T-helper 1 cell treated with Interleukin-12 subunit alpha and Interleukin-12 subunit beta and Interleukin-4 antibody, amounts not matched to agents 30 ng/mL and 1 ng/mL, for 36 hours (primary cell): ENCODE data around the gene ROBO2. TPM values are rescaled to one million over a fixed set of nuclear protein-coding genes. Genes with fewer than 3 reads are reported as not detected.

ENCODE experiments used
- intact Hi-C: fragments of 100-400 bp; cut with micrococcal nuclease; formaldehyde crosslinking; loops from one replicate; pipeline ENCODE4 v1.15.1; 2024
- total RNA-seq: library from RNA; stranded (reverse); gene quantifications from 2 replicates; pipeline ENCODE4 v1.2.3, GENCODE V29; 2022

Gene ROBO2
- total RNA-seq, 1 donor from 2014 or later = not detected

DNA sequence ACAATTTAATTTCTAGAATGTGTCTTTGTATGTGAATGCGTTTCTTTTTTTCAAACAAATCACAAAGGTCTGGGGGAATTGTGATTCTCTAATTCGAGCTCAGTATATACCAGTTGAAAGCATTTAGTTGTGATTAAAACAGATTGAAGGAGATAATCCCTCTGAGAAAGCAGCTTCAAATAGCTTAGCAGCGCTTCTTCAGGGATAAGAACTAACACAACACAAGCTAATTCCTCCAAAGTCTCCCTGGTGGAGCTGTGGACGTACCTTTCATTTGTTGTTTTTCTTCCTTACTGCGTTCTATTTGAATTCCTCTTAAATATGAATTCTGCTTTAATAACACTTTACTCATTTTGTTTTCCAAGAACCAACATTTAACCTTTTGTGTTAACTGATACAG, 286.7 kb downstream of the ROBO2 start:
- intact Hi-C loops = no loop called here

- intact Hi-C loops = no loop called here
Observed at GRCh38 chr3:77328690-77329089, 288.8 kb downstream of the ROBO2 start.

DNA sequence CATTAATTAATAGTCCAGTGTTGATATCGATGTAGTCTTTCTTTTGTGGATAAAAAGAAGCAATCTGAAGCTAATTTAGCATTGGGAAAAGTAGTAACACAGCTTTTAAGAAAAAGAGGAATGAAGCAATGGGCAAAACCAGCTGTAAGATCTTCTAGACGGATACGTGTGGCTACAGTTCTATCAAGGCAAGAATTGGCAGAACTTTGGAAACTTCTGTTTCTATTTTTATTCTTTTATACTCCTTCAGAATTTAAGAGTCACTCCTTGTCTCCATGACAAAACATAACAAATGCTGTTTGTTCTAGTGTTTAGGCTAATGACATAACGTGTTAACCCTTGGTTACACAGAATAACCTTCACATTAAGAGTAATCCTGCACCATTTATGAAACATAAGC, 289.2 kb downstream of the ROBO2 start:
- intact Hi-C loops = no loop called here

GRCh38 chr3:77338195-77338594, 298.3 kb downstream of the ROBO2 start:
- intact Hi-C loops = no loop called here

- intact Hi-C loops = no loop called here
Observed at GRCh38 chr3:77342027-77342426, 302.1 kb downstream of the ROBO2 start.

- intact Hi-C loops = no loop called here
Observed at GRCh38 chr3:77342688-77343087, 302.8 kb downstream of the ROBO2 start.

DNA sequence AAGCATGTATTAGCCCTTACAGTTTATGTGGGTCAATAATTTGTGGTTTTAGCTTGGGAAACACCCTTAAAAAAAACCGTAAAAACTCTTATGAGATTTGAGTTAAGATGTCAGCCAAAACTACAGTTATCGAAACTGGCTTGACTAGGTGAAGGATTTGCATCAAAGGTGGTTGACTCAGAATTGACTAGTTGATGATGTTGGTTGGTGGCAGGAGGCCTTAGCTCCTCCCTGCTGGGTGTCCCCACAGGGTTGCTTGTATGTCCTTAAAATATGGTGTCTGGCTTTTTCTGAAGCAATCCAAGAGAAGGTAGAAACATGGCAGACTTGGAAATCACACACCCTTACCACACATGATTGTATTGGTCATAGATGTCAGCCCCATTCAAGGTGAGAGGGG, 305.1 kb downstream of the ROBO2 start:
- intact Hi-C loops = no loop called here

DNA sequence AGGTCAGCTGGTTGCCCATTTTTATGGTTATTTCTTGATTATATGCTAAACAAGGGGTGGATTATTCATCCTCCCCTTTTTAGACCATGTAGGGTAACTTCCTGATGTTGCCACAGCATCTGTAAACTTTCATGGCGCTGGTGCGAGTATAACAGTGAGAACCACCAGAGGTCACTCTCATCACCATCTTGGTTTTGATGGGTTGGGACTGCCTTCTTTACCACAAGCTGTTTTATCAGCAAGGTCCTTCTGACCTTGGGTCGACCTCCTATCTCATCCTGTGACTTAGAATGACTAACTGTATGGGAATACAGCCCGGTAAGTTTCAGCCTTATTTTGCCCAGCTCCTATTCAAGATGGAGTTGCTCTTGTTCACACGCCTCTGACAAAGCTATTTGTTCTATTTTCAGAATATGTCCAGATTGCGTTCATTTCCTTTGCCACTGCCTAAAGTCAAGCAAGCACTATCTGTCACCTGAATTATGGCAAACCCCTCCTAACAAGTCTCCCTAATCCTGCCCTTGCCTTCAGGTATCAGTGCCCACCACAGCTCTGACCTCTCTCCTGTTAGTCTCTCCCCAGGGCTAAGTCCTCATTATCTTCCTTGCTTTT, 308.5 kb downstream of the ROBO2 start:
- intact Hi-C loops = no loop called here

DNA sequence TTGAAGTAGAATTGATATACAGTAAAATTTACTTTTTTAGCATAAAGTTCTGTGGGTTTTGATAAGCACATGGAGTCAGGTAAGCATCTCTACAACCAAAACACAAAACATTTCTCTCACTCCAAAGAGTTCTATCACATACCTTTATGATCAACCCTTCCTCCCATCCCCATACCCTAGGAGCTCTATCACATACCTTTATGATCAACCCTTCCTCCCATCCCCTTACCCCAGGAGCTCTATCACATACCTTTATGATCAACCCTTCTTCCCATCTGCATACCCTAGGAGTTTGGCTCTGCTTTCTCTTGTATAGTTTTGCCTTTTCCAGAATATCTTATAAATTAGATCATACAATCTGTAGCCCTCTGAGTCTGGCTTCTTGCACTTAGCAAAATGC, 315.1 kb downstream of the ROBO2 start:
- intact Hi-C loops = no loop called here

DNA sequence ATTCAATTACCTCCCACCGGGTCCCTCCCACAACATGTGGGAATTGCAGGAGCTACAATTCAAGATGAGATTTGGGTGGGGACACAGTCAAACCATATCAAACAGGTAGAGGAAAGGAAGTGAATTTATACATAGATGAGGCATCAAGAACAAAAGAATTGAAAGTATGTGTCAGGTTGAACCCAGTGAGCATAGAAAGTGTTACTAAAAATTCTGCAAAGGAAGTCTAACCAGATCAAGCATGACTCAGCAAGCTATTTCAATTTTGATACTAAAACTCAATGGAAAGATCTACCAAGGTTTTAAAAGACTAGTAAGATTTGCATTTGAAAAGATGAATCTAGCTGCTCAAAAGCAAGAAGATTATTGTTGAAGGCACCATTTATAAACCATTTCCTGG, 323.0 kb downstream of the ROBO2 start:
- intact Hi-C loops = no loop called here

- intact Hi-C loops = no loop called here
Observed at GRCh38 chr3:77365152-77365551, 325.3 kb downstream of the ROBO2 start.

DNA sequence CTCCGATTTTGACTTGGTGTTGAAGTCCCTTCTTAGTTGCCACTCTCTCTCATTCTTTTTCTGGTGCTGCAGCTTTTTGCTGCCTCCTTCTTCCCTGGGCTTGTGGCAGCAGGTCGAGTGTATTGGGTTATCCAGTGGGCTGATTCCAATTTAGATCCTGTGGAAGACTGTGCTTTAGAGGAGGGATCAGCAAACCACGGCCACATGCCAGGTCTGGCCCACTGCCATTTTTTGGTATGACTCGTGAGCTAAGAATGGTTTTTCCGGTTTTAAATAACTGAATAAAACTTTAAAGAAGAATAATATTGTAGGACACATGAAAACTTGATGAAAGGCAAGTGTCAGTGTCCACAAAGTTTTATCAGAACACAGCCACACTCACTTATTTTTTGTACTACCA, 330.5 kb downstream of the ROBO2 start:
- intact Hi-C loops = no loop called here

DNA sequence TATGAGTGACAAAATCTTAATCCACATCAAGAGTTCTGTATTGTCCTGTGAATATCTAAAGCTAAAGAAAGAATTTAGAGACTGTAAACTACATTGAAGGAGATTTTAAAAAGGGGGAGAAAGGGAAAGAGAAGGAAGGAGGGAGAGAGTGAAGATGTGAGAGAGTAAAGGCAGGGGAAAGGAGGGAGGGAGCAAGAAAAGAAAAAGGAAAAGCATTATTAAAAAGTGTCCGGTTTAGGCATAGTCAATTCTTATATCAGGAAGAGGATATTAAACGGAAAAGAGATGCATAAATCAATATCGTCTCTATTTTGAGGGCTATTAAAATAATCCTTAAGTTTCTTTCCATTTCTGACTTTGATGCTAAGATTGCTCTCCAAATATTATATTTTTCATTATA, 332.1 kb downstream of the ROBO2 start:
- intact Hi-C loops = no loop called here

DNA sequence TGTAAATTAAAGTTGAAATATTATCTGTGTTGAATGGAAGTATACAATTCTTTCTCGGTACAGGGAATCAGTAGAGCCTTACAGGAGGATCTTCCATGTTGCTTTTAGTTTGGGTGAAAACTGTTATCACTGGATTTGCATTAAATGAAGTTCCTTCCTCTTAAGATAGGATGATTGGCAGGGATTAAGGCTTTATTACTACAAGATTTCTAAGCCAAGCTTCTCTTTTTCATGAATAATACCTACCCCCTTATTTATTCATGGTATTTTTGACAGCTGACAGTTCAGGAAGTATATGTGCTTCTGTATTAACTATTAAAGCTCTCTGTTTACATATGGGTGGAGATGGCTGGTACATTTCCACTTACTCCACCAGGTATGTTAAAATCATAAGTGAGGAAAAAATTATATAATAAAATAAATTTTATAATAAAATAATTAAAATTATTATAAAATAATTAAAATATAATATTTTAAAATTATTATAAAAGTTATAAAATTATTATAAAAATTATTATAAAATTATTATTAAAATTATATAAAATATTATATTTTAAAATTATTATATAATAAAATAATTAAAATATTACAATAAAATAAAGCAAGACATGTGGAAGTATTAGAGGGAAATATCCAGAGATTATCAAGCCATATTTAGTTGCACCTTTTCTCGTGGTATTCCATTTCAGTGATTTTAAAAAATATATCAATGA, 332.9 kb downstream of the ROBO2 start:
- intact Hi-C loops = no loop called here

DNA sequence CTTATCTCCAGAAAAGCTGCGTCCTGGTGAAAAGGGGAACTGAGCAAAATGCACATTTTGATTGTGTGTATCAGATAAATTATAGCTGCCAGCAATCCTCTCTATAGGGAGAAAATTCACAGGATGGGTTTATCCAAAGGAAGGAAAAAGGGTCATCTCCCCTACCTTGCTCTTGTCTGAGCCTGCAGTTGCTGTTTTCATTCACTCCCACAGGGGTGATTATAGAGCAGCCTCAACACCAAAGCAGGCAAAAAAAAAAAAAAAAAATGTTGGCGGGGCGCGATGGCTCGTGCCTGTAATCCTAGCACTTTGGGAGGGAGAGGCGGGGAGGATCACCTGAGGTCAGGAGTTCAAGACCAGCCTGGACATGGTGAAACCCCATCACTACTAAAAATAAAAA, 333.7 kb downstream of the ROBO2 start:
- intact Hi-C loops = no loop called here

DNA sequence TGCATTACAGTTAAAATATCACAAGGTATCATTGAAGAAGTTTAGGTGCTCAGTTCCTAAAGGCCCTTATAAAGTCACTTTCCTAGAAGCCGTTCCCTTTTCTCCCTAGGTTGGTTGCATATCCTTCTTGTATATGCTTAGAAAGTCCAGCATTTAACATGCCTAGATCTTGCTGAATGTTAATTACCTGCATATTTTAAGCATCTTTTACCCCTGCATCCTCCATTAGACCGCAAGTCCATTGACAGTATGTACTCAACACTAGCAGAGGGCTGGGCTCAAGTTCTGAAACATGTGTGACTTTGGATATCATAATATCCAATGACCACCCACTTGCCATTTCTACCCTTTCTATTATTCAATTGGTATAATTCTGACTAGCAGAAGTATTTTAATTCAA, 336.6 kb downstream of the ROBO2 start:
- intact Hi-C loops = no loop called here

GRCh38 chr3:77377717-77378116, 337.8 kb downstream of the ROBO2 start:
- intact Hi-C loops = no loop called here

GRCh38 chr3:77380136-77380535, 340.2 kb downstream of the ROBO2 start:
- intact Hi-C loops = no loop called here

DNA sequence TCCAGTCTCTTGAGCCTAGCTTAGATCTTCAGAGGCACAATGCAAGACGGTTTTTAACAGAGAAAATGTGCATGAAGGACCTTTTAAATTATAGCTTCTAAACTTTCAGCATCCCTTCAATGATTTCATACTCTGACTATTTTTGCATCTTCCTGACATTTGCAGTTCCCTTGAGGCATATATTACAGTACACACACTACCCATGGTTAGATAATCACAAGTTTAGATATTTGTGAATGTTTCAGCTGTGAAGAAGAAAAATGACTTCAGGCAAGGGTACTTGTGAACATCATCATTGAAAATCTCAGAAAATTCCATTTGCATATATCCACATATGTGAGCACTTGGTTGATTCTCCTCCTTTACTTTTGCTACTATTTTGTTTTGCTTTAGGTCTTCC, 341.5 kb downstream of the ROBO2 start:
- intact Hi-C loops = no loop called here

DNA sequence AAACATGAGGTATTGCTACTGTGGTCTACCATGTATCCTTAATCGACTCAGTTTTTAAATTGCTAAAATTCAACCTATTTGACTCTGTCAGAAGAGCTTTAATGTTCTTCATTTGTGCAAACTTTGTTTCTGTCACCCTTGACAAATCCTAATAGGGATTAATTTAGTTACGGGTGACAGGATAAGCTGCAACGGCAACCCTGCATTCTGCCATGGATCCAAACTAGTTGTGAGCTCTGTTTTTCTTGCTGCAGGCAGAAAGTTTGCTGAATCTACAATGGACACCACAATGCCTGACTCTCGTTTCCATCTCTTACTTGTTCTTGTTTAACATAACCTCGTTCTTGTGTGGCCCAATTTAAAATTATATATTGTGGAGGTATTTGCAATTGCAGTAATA, 352.3 kb downstream of the ROBO2 start:
- intact Hi-C loops = no loop called here

GRCh38 chr3:77394046-77394445, 354.1 kb downstream of the ROBO2 start:
- intact Hi-C loops = no loop called here

DNA sequence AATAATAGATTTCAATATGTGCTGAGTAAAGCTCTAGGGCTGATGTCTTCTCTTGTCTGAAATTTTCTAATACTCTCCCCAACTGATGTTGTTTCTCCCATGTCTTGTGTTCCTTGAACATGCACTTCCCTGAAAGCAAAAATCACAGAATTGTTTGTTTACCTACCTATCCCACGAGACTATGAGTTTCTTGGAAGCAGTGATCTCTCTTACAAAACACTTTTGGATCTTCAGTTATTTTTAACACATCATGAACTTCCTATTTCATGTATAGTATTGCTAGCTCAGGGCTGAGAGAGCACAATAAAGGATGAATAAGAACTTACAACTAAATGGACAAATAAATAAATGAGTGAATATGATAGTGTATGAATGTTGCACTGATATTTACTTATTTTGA, 365.0 kb downstream of the ROBO2 start:
- intact Hi-C loops = no loop called here

DNA sequence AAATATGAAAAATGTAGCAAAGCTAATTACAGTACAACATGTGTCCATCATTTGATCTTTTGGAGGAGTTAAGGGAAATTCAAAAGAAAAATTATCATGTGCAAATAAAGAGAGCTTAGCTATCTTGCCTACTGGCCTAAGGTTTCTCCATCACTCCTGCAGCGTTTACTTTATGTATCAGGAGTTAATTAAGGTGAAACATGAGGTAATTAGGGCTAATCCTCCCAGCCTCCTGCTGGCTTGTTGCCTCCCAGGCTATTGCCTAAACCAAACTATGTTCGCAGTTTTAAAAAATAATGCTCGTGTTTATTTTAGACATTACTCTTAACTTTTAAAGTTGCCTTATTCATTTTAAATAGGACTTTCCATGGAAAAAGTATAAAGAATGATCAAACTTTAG, 367.5 kb downstream of the ROBO2 start:
- intact Hi-C loops = no loop called here
